Mesothelial cell of epicardium (in vitro differentiated cells): ENCODE measurements around the gene FMNL2. TPM values are rescaled to one million over a fixed set of nuclear protein-coding genes. Genes with fewer than 3 reads are reported as not detected.

ENCODE experiments used
- DNase-seq, 2 experiments: peaks; one replicate each; pipeline ENCODE4 v3.0.0; 2021; ENCODE audit warnings: low spot score in 2 of 2; ENCODE audit not compliant: unreplicated experiment in 2 of 2
- H3K27ac Mint-ChIP-seq: 2 replicates; pipeline ENCODE4 v1.8.0; 2021; ENCODE audit warnings: mixed read lengths
- H3K27me3 Mint-ChIP-seq: 2 replicates; pipeline ENCODE4 v1.8.0; 2021; ENCODE audit warnings: low read depth, mixed read lengths
- H3K36me3 Mint-ChIP-seq: 2 replicates; pipeline ENCODE4 v1.8.0; 2021; ENCODE audit warnings: mixed read lengths
- H3K4me1 Mint-ChIP-seq: 2 replicates; pipeline ENCODE4 v1.8.0; 2021; ENCODE audit warnings: mixed read lengths
- H3K4me3 Mint-ChIP-seq: 2 replicates; pipeline ENCODE4 v1.8.0; 2021; ENCODE audit warnings: mild to moderate bottlenecking, moderate library complexity, mixed read lengths
- H3K9me3 Mint-ChIP-seq: 2 replicates; pipeline ENCODE4 v1.8.0; 2021; ENCODE audit warnings: mixed read lengths
- total RNA-seq: library from RNA; stranded (reverse); gene quantifications from 3 replicates; pipeline ENCODE4 v1.2.1, GENCODE V29; 2021
- TF ChIP-seq, protein P1 (sequence below): fragments of 200-600 bp; sonication (generic); IDR thresholded peaks from one replicate; pipeline ENCODE4 v1.5.0; 2021; ENCODE audit warnings: antibody characterized with exemption; ENCODE audit not compliant: unreplicated experiment

The FMNL2 gene
- total RNA-seq, 1 donor from 2014 or later: 52.6 TPM

DNA sequence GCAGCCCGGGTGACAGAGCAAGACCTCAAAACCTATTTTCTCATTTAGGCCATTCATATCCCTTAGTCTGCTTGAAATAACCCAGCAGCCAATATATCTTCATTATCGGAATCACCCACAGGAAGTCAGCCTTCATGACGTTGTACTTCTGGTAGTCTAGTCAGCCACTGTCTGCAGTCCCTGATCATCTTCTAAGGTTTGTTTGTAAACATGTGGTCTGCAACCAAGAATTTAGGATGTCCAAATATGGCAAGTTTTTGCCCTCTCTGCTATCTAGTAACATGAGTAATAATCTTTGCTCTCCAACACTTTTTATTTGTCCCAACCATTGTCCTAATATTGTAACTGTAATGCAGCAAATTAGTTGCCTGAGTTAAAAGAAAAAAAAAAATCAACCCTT is 289.8 kb downstream of the FMNL2 start:
- Mint-ChIP-seq H3K36me3 (peaks cover 31% of the 10 kb centered on the region), H3K4me1 (peaks cover 13% of the 10 kb centered on the region), H3K4me3 (no peak overlapping the region), H3K27ac (no peak overlapping the region), H3K27me3 (no peaks in the 10 kb centered on the region), H3K9me3 (no peaks in the 10 kb centered on the region)
- TF ChIP-seq, protein P1, sequence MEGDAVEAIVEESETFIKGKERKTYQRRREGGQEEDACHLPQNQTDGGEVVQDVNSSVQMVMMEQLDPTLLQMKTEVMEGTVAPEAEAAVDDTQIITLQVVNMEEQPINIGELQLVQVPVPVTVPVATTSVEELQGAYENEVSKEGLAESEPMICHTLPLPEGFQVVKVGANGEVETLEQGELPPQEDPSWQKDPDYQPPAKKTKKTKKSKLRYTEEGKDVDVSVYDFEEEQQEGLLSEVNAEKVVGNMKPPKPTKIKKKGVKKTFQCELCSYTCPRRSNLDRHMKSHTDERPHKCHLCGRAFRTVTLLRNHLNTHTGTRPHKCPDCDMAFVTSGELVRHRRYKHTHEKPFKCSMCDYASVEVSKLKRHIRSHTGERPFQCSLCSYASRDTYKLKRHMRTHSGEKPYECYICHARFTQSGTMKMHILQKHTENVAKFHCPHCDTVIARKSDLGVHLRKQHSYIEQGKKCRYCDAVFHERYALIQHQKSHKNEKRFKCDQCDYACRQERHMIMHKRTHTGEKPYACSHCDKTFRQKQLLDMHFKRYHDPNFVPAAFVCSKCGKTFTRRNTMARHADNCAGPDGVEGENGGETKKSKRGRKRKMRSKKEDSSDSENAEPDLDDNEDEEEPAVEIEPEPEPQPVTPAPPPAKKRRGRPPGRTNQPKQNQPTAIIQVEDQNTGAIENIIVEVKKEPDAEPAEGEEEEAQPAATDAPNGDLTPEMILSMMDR: no peak
- no peak for DNase-seq

DNA sequence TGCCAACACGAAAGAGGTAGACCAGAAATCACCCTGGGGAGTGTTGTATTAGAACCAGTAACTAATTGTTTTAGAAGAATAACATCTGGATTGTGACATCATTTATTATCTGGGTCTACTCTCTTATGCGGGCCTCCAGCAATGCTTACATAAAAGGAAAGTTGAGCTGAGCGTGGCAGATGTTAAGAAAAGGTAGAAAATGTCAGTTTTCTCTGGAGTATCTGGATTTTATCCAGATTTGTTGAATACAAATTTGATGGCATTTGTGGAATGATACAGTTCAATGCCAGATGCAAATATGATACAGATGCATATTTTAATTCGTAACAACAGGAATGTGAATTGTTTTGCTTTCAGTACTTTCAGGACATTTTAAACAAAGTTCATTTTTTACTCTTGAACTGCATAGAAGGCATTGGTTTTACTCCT is 292.0 kb downstream of the FMNL2 start:
- no peak for DNase-seq

DNA sequence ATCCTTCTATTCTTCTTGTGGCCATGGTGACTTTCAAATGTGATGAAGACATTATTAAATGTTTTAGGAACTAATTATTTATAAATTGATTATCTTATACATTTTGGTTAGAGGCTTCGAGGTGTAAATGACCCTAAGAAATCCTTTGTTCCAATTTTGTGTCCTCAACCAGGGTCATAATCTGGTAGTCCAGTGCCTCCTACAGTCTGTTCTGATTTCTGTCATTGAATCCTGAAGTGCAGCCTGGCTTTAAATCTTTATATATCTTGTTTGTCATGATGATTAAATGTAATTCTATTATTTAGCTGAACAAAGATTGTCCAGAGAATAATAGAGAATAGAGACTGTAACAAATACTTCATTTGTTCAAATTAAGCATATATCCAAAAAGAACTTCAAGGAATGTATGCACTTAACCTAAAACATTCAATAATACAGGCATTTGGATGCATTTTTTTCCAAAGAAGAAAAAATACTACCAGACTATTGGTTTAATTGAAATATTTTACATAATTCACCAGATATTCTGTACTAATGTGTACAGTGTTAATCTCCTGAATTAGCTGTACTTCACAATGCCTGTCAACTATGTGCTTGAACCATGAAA is 292.5 kb downstream of the FMNL2 start:
- Mint-ChIP-seq H3K36me3 (peaks cover 21% of the 10 kb centered on the region), H3K4me1 (peaks cover 13% of the 10 kb centered on the region), H3K27me3 (no peaks in the 10 kb centered on the region), H3K4me3 (no peak overlapping the region), H3K27ac (no peak overlapping the region), H3K9me3 (no peaks in the 10 kb centered on the region)
- TF ChIP-seq, protein P1: no peak
- DNase-seq: no peak

More for the DNA sequence above, 292.0 kb downstream of the FMNL2 start:
- Mint-ChIP-seq H3K36me3 (peaks cover 16% of the 10 kb centered on the region), H3K27ac (peak overlapping the region; percentile 59), H3K9me3 (no peaks in the 10 kb centered on the region), H3K4me1 (peaks cover 13% of the 10 kb centered on the region), H3K27me3 (no peaks in the 10 kb centered on the region), H3K4me3 (no peak overlapping the region)
- TF ChIP-seq, protein P1: no peak

DNA sequence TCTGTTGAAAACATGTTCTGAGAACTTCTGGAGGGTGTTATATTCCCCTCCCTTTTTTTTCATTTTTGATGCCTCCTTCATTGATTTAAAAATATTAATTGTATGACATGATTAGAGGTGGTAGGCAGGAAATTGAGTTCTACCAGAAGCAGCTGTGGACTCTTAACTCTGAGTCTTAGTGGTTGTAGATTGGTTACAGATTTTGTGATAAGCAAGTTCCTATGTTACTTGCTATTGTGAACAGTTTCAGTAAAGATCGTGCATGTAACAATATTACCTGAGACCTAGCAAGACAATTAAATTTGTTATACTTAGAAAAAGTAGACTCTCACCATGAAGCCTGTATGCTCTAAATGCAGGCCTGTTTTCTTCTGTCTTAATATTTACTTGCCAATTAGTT is 294.2 kb downstream of the FMNL2 start:
- H3K36me3 Mint-ChIP-seq: peaks cover 23% of the 10 kb centered on the region
- no peaks in the 10 kb centered on the region for H3K9me3 Mint-ChIP-seq
- no peaks in the 10 kb centered on the region for H3K27me3 Mint-ChIP-seq
- H3K27ac Mint-ChIP-seq: no peak overlapping the region
- H3K4me1 Mint-ChIP-seq: peaks cover 7% of the 10 kb centered on the region
- TF ChIP-seq, protein P1: no peak
- DNase-seq: no peak
- no peak overlapping the region for H3K4me3 Mint-ChIP-seq

DNA sequence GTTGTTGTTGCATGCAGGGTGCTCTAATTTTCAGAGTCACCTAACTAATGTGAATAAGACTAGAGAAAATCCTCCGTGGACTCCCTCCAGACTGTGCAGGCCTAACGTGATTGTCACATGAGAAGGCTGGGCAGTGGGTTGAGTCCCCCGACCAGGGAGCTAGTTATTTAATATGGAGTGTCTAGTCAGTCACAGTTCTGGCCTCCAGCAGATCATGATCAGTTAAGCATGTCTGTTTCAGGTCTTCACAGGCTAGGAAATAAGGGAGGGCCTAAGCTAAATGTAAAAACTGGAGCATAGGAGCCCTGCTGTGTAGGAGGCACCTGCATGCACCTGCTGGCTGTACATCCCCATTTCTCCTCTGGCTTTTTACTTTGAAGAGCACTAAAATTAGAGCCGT is 295.5 kb downstream of the FMNL2 start:
- no peaks in the 10 kb centered on the region for H3K27me3 Mint-ChIP-seq

More for the DNA sequence above, 295.5 kb downstream of the FMNL2 start:
- Mint-ChIP-seq H3K4me1 (peaks cover 4% of the 10 kb centered on the region), H3K9me3 (no peaks in the 10 kb centered on the region), H3K27ac (no peak overlapping the region), H3K36me3 (peaks cover 21% of the 10 kb centered on the region), H3K4me3 (no peak overlapping the region)
- no peak for DNase-seq
- TF ChIP-seq, protein P1: no peak
